Natural killer cell (primary cell): ENCODE measurements around the gene KDM6A. TPM values are rescaled to one million over a fixed set of nuclear protein-coding genes. Genes with fewer than 3 reads are reported as not detected.
"Not testable (repeated sequence)": the region's sequence is repeated elsewhere in the genome, so short reads cannot be mapped to it uniquely, and the experiment has no call there.

Experiments
- ATAC-seq, 3 donors: fragments of 150-1000 bp in 2 of 3; fragments of 200-7000 bp in 1 of 3; cut with Tn5 transposase; 1 replicate in 1 of 3; 2 replicates in 2 of 3; pipeline ENCODE4 v1.10.0; 2021; ENCODE audit warnings: mild to moderate bottlenecking in 2 of 3, moderate library complexity in 2 of 3
- DNase-seq, 2 donors: peaks; one replicate each; pipeline versions ENCODE4 v3.0.0 to v3.0.0-alpha.2; 2013 to 2021; ENCODE audit warnings: mixed read lengths in 1 of 2
- H3K27ac ChIP-seq: one replicate; pipeline ENCODE4 v1.5.1; 2013; ENCODE audit warnings: mild to moderate bottlenecking, low read length
- H3K27me3 ChIP-seq: one replicate; pipeline ENCODE4 v1.6.1; 2013; ENCODE audit warnings: low read length; ENCODE audit not compliant: control insufficient read depth, insufficient read depth
- H3K36me3 ChIP-seq: one replicate; pipeline ENCODE4 v1.6.1; 2013; ENCODE audit warnings: low read length; ENCODE audit not compliant: control insufficient read depth, insufficient read depth
- H3K4me1 ChIP-seq: one replicate; pipeline ENCODE4 v1.6.1; 2013; ENCODE audit warnings: low read length; ENCODE audit not compliant: control insufficient read depth, insufficient read depth
- H3K4me3 ChIP-seq: one replicate; pipeline ENCODE4 v1.5.1; 2013; ENCODE audit warnings: low read length
- H3K9me3 ChIP-seq: one replicate; pipeline ENCODE4 v1.6.1; 2013; ENCODE audit warnings: low read length; ENCODE audit not compliant: control insufficient read depth, insufficient read depth
- H3K27ac Mint-ChIP-seq, 2 donors: one replicate each; pipeline ENCODE4 v1.8.0; 2022; ENCODE audit warnings: mild to moderate bottlenecking in 2 of 2, mixed read lengths in 2 of 2, moderate library complexity in 1 of 2
- H3K27me3 Mint-ChIP-seq, 2 donors: one replicate each; pipeline ENCODE4 v1.8.0; 2022; ENCODE audit warnings: low read depth in 2 of 2, mixed read lengths in 2 of 2
- H3K36me3 Mint-ChIP-seq: one replicate; pipeline ENCODE4 v1.8.0; 2022; ENCODE audit warnings: mixed read lengths
- H3K4me1 Mint-ChIP-seq, 2 donors: one replicate each; pipeline ENCODE4 v1.8.0; 2022; ENCODE audit warnings: mixed read lengths in 2 of 2
- H3K4me3 Mint-ChIP-seq: one replicate; pipeline ENCODE4 v1.8.0; 2022; ENCODE audit warnings: mild to moderate bottlenecking, moderate library complexity, mixed read lengths
- H3K9me3 Mint-ChIP-seq, 2 donors: one replicate each; pipeline ENCODE4 v1.8.0; 2022; ENCODE audit warnings: mixed read lengths in 2 of 2
- WGBS: methylation state at CpG from one replicate; pipeline ENCODE4 v1.1.7; 2013; ENCODE audit warnings: missing lambda C conversion rate; ENCODE audit not compliant: insufficient coverage; 5-methylcytosine and 5-hydroxymethylcytosine counted together
- intact Hi-C: fragments of 100-400 bp; cut with micrococcal nuclease; formaldehyde crosslinking; loops from one replicate; pipeline ENCODE4 v1.14.2; 2022
- total RNA-seq, 4 donors: library from RNA; stranded (reverse); fragments of 120-200 nt in 1 of 4; gene quantifications; one replicate each; pipeline versions ENCODE4 v1.2.3 to v1.2.4, GENCODE V29; 2013 to 2022
- TF ChIP-seq, protein P1 (sequence below): fragments of 200-600 bp; IDR thresholded peaks from one replicate; pipeline ENCODE4 v1.8.0; 2022; ENCODE audit warnings: antibody characterized with exemption

The KDM6A gene
- total RNA-seq, 3 donors from 2014 or later (not counting 1 experiment from before 2014, with no cell fraction given), result 60.8 to 121 (median 73.1) TPM

GRCh38 chrX:45134775-45135174 lies 261.8 kb downstream of the KDM6A start:
- Histone ChIP-seq H3K4me1 (no peaks in the 10 kb centered on the region), H3K9me3 (no peaks in the 10 kb centered on the region), H3K4me3 (no peak overlapping the region), H3K27me3 (no peaks in the 10 kb centered on the region), H3K27ac (no peak overlapping the region), H3K36me3 (no peaks in the 10 kb centered on the region)
- peaks cover 0 to 5% of the 10 kb centered on the region in 2 donors for H3K9me3 Mint-ChIP-seq
- intact Hi-C loops, result no loop called here
- DNase-seq (no peak), ATAC-seq (no peak)
- TF ChIP-seq, protein P1, sequence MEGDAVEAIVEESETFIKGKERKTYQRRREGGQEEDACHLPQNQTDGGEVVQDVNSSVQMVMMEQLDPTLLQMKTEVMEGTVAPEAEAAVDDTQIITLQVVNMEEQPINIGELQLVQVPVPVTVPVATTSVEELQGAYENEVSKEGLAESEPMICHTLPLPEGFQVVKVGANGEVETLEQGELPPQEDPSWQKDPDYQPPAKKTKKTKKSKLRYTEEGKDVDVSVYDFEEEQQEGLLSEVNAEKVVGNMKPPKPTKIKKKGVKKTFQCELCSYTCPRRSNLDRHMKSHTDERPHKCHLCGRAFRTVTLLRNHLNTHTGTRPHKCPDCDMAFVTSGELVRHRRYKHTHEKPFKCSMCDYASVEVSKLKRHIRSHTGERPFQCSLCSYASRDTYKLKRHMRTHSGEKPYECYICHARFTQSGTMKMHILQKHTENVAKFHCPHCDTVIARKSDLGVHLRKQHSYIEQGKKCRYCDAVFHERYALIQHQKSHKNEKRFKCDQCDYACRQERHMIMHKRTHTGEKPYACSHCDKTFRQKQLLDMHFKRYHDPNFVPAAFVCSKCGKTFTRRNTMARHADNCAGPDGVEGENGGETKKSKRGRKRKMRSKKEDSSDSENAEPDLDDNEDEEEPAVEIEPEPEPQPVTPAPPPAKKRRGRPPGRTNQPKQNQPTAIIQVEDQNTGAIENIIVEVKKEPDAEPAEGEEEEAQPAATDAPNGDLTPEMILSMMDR, result no peak
- H3K4me1 Mint-ChIP-seq, result no peaks in the 10 kb centered on the region
- no peaks in the 10 kb centered on the region for H3K27me3 Mint-ChIP-seq
- H3K4me3 Mint-ChIP-seq, result no peak overlapping the region
- no peaks in the 10 kb centered on the region for H3K36me3 Mint-ChIP-seq
- WGBS, result 100% methylated on average over 2 of the region's 3 CpGs
- no peak overlapping the region for H3K27ac Mint-ChIP-seq

DNA sequence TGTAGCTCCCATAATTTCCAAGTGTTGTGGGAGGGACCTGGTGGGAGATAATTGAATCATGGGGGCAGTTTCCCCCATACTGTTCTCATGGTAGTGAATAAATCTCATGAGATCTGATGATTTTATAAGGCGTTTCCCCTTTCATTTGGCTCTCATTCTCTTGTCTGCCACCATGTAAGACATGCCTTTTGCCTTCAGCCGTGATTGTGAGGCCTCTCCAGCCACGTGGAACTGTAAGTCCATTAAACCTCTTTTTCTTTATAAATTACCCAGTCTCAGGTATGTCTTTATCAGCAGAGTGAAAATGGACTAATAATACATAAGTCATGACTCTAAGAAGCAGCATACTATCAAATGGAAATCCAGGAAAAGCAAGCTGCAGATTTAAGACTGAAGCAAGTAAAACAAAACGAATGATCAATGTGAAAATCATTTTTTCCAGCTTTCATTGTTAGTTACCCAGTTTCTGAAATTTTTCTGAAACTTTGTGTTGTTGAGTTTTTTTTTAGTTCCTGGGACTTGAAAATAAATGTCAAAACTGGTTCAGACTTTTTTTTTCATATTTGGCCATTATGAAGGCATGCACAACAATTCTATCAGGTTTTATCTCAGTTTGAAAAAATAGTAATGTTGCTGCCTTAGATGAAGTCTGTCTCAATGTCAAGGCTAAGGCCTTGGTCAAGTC lies 262.5 kb downstream of the KDM6A start:
- H3K4me3 ChIP-seq, DNase-seq, H3K27me3 Mint-ChIP-seq: not testable (repeated sequence)

GRCh38 chrX:45137531-45137930 lies 264.5 kb downstream of the KDM6A start:
- H3K9me3 ChIP-seq, result no peaks in the 10 kb centered on the region
- no peaks in the 10 kb centered on the region for H3K4me1 ChIP-seq
- Mint-ChIP-seq H3K36me3 (no peaks in the 10 kb centered on the region), H3K9me3 (peaks cover 0 to 5% of the 10 kb centered on the region in 2 donors), H3K4me3 (no peak overlapping the region), H3K4me1 (no peaks in the 10 kb centered on the region), H3K27ac (no peak overlapping the region), H3K27me3 (no peaks in the 10 kb centered on the region)
- H3K27me3 ChIP-seq, result no peaks in the 10 kb centered on the region
- TF ChIP-seq, protein P1, result no peak
- no peak overlapping the region for H3K4me3 ChIP-seq
- H3K36me3 ChIP-seq, result no peaks in the 10 kb centered on the region
- ATAC-seq (no peak), DNase-seq (no peak)
- no peak overlapping the region for H3K27ac ChIP-seq
- intact Hi-C loops, result no loop called here

More for the DNA sequence above, 262.5 kb downstream of the KDM6A start:
- H3K9me3 ChIP-seq, intact Hi-C loops, H3K27ac Mint-ChIP-seq, H3K36me3 Mint-ChIP-seq, H3K9me3 Mint-ChIP-seq, H3K36me3 ChIP-seq, H3K27ac ChIP-seq, H3K4me1 Mint-ChIP-seq, H3K4me1 ChIP-seq, H3K4me3 Mint-ChIP-seq, H3K27me3 ChIP-seq: not testable (repeated sequence)
- WGBS, result no CpG with 5 or more reads among the region's 4 CpGs
- ATAC-seq, result peak in 1 of 3 donors; percentile 15

DNA sequence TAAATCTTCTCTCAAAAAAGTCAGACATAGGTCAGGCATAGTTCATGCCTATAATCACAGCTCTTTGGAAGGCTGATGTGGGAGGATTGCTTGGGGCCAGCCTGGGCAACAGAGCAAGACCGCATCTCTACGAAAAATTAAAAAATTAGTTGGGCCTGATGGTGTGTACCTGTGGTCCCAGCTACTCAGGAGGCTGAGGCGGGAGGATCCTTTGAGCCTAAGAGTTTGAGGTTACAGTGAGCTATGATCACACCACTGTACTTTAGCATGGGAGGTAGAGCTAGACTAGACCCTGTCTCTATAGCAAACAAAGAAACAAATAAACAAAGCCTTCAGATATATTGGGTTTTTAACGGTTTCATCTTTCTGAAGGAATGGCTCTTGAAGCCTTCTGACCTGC lies 265.5 kb downstream of the KDM6A start:
- H3K4me3 Mint-ChIP-seq, result no peak overlapping the region
- Histone ChIP-seq H3K4me1 (no peaks in the 10 kb centered on the region), H3K27me3 (no peaks in the 10 kb centered on the region), H3K9me3 (no peaks in the 10 kb centered on the region), H3K27ac (no peak overlapping the region), H3K4me3 (no peak overlapping the region), H3K36me3 (no peaks in the 10 kb centered on the region)
- H3K4me1 Mint-ChIP-seq, result no peaks in the 10 kb centered on the region
- DNase-seq (no peak), ATAC-seq (peak in 2 of 3 donors; percentile 52 to 57)
- intact Hi-C loops, result no loop called here
- TF ChIP-seq, protein P1, result no peak
- peaks cover 0 to 3% of the 10 kb centered on the region in 2 donors for H3K9me3 Mint-ChIP-seq
- no peaks in the 10 kb centered on the region for H3K27me3 Mint-ChIP-seq
- no peaks in the 10 kb centered on the region for H3K36me3 Mint-ChIP-seq
- WGBS, result 100% methylated on average over 4 of the region's 4 CpGs
- no peak overlapping the region for H3K27ac Mint-ChIP-seq
